ENCODE data around the gene KIF1C. TPM values are rescaled to one million over a fixed set of nuclear protein-coding genes. Genes with fewer than 3 reads are reported as not detected.

The KIF1C gene
- total and polyA plus RNA-seq, 4 donors: 10.4 to 62.2 (median 36.8) TPM

DNA sequence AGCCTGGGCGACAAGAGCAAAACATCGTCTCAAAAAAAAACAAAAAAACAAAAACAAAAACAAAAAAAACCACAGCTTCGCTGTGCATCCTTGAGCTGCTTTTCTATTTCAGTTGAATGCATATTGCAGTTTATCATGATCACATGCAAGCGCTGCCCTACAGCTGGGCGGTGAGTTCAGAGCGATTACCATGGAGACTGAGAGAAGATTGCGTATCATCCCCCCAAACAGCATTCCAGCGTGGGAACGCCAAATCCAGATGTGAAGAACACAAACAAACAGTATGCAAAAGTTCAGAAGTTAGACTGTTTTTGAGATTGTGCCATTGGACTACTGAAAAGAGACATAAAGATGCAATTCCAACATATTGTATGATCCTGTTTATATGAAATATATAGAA, 52.5 kb downstream of the KIF1C start:
- WGBS: 74% methylated on average over 9 of the region's 9 CpGs
- no peak for DNase-seq (ENCODE audit: low spot score)
- no peak overlapping the region for H3K27ac ChIP-seq (ENCODE audit: low read depth in 1 of 2, low read length in 2 of 2)

DNA sequence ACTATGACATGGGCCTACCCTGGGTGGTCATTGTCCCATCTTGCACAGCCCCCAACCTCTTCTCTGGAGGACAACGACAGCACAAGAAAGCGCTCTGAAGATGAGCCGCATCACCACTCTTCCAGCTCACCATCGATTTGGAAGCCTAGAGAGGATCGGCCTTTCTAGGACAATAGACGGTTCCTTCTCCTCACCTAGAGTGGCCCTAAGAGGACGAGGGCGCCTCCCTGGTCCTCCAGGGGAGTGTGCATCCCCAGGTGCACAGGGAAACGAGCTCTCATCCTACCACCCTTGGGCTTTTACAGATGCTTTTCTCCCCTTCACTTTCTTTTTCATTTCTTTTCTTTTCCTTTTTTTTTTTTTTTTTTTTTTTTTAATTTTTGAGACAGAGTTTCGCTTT, 57.8 kb downstream of the KIF1C start:
- Histone ChIP-seq H3K9ac (ENCODE audit: low read depth in 1 of 2, low read length in 2 of 2) (no peak overlapping the region), H3K36me3 (ENCODE audit: control insufficient read depth in 4 of 4, insufficient read depth in 3 of 4, low read depth in 1 of 4, low read length in 3 of 4) (no peaks in the 10 kb centered on the region), H3K4me1 (ENCODE audit: control insufficient read depth in 4 of 4, insufficient read depth in 4 of 4, low read length in 3 of 4) (no peaks in the 10 kb centered on the region), H3K4me3 (ENCODE audit: low read depth in 1 of 3, low read length in 3 of 3) (no peak overlapping the region), H3K27ac (ENCODE audit: low read depth in 1 of 2, low read length in 2 of 2) (no peak overlapping the region), H3K27me3 (ENCODE audit: control insufficient read depth in 4 of 4, insufficient read depth in 4 of 4, low read length in 3 of 4) (no peaks in the 10 kb centered on the region), H3K9me3 (ENCODE audit: control insufficient read depth in 4 of 4, low read length in 3 of 4) (no peaks in the 10 kb centered on the region)
- TF ChIP-seq FOXA2 (IDR thresholded peaks at IDR 0.05) (no peak), GABPA (IDR thresholded peaks at IDR 0.05 in 1 of 2, conservative IDR thresholded peaks at IDR 0.05 in 1 of 2) (no peak), FOXA1 (IDR thresholded peaks at IDR 0.05) (no peak), SP1 (IDR thresholded peaks at IDR 0.05) (no peak), YY1 (IDR thresholded peaks at IDR 0.05) (no peak), HNF4G (IDR thresholded peaks at IDR 0.05) (no peak), ATF3 (IDR thresholded peaks at IDR 0.05) (no peak), RAD21 (IDR thresholded peaks at IDR 0.05) (no peak), RXRA (IDR thresholded peaks at IDR 0.05) (no peak)
- TF ChIP-seq, protein P1, sequence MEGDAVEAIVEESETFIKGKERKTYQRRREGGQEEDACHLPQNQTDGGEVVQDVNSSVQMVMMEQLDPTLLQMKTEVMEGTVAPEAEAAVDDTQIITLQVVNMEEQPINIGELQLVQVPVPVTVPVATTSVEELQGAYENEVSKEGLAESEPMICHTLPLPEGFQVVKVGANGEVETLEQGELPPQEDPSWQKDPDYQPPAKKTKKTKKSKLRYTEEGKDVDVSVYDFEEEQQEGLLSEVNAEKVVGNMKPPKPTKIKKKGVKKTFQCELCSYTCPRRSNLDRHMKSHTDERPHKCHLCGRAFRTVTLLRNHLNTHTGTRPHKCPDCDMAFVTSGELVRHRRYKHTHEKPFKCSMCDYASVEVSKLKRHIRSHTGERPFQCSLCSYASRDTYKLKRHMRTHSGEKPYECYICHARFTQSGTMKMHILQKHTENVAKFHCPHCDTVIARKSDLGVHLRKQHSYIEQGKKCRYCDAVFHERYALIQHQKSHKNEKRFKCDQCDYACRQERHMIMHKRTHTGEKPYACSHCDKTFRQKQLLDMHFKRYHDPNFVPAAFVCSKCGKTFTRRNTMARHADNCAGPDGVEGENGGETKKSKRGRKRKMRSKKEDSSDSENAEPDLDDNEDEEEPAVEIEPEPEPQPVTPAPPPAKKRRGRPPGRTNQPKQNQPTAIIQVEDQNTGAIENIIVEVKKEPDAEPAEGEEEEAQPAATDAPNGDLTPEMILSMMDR (IDR thresholded peaks at IDR 0.05; ENCODE audit: low read depth, low read length, missing input control): no peak
- TF ChIP-seq, protein P2, sequence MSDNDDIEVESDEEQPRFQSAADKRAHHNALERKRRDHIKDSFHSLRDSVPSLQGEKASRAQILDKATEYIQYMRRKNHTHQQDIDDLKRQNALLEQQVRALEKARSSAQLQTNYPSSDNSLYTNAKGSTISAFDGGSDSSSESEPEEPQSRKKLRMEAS (IDR thresholded peaks at IDR 0.05): no peak
- no peak for DNase-seq (ENCODE audit: low spot score)
- WGBS: 92% methylated on average over 10 of the region's 10 CpGs

More for the DNA sequence above, 52.5 kb downstream of the KIF1C start:
- Histone ChIP-seq H3K4me3 (ENCODE audit: low read depth in 1 of 3, low read length in 3 of 3) (no peak overlapping the region), H3K27me3 (ENCODE audit: control insufficient read depth in 4 of 4, insufficient read depth in 4 of 4, low read length in 3 of 4) (no peaks in the 10 kb centered on the region), H3K9me3 (ENCODE audit: control insufficient read depth in 4 of 4, low read length in 3 of 4) (no peaks in the 10 kb centered on the region), H3K9ac (ENCODE audit: low read depth in 1 of 2, low read length in 2 of 2) (no peak overlapping the region), H3K36me3 (ENCODE audit: control insufficient read depth in 4 of 4, insufficient read depth in 3 of 4, low read depth in 1 of 4, low read length in 3 of 4) (no peaks in the 10 kb centered on the region), H3K4me1 (ENCODE audit: control insufficient read depth in 4 of 4, insufficient read depth in 4 of 4, low read length in 3 of 4) (no peaks in the 10 kb centered on the region)
- TF ChIP-seq HNF4A (conservative IDR thresholded peaks at IDR 0.05) (no peak), JUND (IDR thresholded peaks at IDR 0.05) (no peak)

DNA sequence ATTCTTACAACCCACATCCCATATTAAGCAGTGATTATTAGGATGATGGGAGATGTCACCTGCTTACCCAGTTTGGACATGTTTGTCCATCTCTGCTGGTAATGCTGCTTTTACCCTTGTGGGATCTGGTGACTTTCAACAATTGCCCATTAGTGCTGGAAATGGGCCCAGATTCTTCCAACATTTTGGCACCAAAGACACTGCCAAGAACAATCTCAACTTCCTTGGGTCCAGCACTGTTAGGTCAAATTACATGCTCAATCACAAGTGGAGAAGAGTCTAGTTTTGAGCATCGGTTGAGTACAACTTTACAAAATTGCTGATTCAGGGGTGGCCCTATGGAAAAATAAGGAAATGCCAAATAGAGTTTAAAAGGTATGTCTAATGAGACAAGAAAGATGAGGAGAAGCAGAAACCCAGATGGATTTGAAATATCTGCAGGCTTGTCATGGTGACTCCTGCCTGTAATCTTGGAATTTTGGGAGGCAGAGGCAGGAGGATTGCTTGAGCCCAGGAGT, 67.5 kb downstream of the KIF1C start:
- no peaks in the 10 kb centered on the region for H3K27me3 ChIP-seq (ENCODE audit: control insufficient read depth in 4 of 4, insufficient read depth in 4 of 4, low read length in 3 of 4)
- H3K36me3 ChIP-seq (ENCODE audit: control insufficient read depth in 4 of 4, insufficient read depth in 3 of 4, low read depth in 1 of 4, low read length in 3 of 4): no peaks in the 10 kb centered on the region
- DNase-seq (ENCODE audit: low spot score): no peak
- H3K9me3 ChIP-seq (ENCODE audit: control insufficient read depth in 4 of 4, low read length in 3 of 4): no peaks in the 10 kb centered on the region
- H3K4me3 ChIP-seq (ENCODE audit: low read depth in 1 of 3, low read length in 3 of 3): no peak overlapping the region
- 44% methylated on average over 1 of the region's 1 CpG for WGBS
- H3K27ac ChIP-seq (ENCODE audit: low read depth in 1 of 2, low read length in 2 of 2): no peak overlapping the region
- H3K4me1 ChIP-seq (ENCODE audit: control insufficient read depth in 4 of 4, insufficient read depth in 4 of 4, low read length in 3 of 4): no peaks in the 10 kb centered on the region
- TF ChIP-seq FOXA2 (IDR thresholded peaks at IDR 0.05) (no peak), RXRA (IDR thresholded peaks at IDR 0.05) (no peak), JUND (IDR thresholded peaks at IDR 0.05) (no peak), SP1 (IDR thresholded peaks at IDR 0.05) (no peak), FOXA1 (IDR thresholded peaks at IDR 0.05) (no peak)
- H3K9ac ChIP-seq (ENCODE audit: low read depth in 1 of 2, low read length in 2 of 2): no peak overlapping the region
